Thyroid gland (tissue), 4 donors: ENCODE measurements around the gene MTMR12. TPM values are rescaled to one million over a fixed set of nuclear protein-coding genes. Genes with fewer than 3 reads are reported as not detected.

ENCODE experiments used
- DNase-seq, 2 donors: peaks; one replicate each; pipeline ENCODE4 v3.0.0-alpha.2; 2019
- H3K27ac ChIP-seq, 3 donors: fragments of 200-600 bp; sonication (generic); 1 replicate in 2 of 3; 2 replicates in 1 of 3; pipeline ENCODE4 v1.5.1; 2016 to 2019; ENCODE audit warnings: mild to moderate bottlenecking in 1 of 3, moderate library complexity in 1 of 3
- H3K27me3 ChIP-seq: fragments of 200-600 bp; sonication (generic); one replicate; pipeline ENCODE4 v1.5.1; 2019
- H3K36me3 ChIP-seq, 2 donors: fragments of 200-600 bp; sonication (generic); one replicate each; pipeline ENCODE4 v1.5.1; 2016 to 2019
- H3K4me1 ChIP-seq, 2 donors: fragments of 200-600 bp; sonication (generic); one replicate each; pipeline ENCODE4 v1.5.1; 2017 to 2019
- H3K4me3 ChIP-seq, 3 donors: fragments of 200-600 bp; sonication (generic); replicated peaks in 1 of 3; 1 replicate in 2 of 3; 2 replicates in 1 of 3; pipeline ENCODE4 v1.5.1; 2016; ENCODE audit warnings: mild to moderate bottlenecking in 1 of 3
- H3K9me3 ChIP-seq: fragments of 200-600 bp; sonication (generic); one replicate; pipeline ENCODE4 v1.5.1; 2017
- POLR2A ChIP-seq, 2 donors: fragments of 450-650 bp; IDR thresholded peaks; one replicate each; pipeline ENCODE4 v1.6.1; 2017; ENCODE audit warnings: antibody characterized with exemption in 2 of 2, mild to moderate bottlenecking in 2 of 2, moderate library complexity in 1 of 2
- WGBS, 2 donors: methylation state at CpG; one replicate each; pipeline ENCODE4 v1.1.5; 2017; 5-methylcytosine and 5-hydroxymethylcytosine counted together
- intact Hi-C: fragments of 100-400 bp; cut with DNase I; formaldehyde crosslinking; loops from one replicate; pipeline ENCODE4 v1.15.1; 2023
- small RNA-seq: library from RNA; depleted of rRNA; stranded (forward); fragments of <200 nt; gene quantifications from one replicate; pipeline ENCODE3, GENCODE V24; 2016
- total RNA-seq, 4 donors: library from RNA; depleted of rRNA; stranded (reverse); fragments of >200 nt; gene quantifications; one replicate each; pipeline ENCODE4 v1.2.3, GENCODE V29; 2016
- TF ChIP-seq, protein P1 (sequence below), 6 experiments: fragments of 200-600 bp in 3 of 6; fragments of 450-650 bp in 3 of 6; sonication (generic) in 3 of 6; IDR thresholded peaks; one replicate each; pipeline ENCODE4 v1.5.1; 2016 to 2019; ENCODE audit warnings: antibody characterized with exemption in 6 of 6, mild to moderate bottlenecking in 2 of 6, inconsistent platforms in 1 of 6, moderate library complexity in 1 of 6

The MTMR12 gene
- total RNA-seq, 4 donors from 2014 or later, result 28.9 to 45.3 (median 37.3) TPM

DNA sequence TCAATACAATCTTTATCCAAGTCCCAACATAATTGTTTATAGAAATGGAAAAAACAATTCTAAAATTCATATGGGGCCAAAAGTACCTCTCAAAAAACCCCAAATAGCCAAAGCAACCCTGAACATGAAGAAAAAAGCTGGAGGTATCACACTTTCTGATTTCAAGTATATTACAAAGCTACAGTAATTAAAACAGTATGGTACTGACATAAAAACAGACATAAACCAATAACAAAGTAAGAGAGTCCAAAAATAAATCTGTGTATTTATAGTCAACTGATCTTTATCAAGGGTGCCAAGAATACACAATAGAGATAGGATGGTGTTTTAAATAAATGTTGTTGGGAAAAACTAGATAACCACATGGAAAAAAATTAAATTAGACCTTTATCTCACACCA lies 125.1 kb downstream of the MTMR12 start:
- Histone ChIP-seq H3K4me1 (no peaks in the 10 kb centered on the region), H3K36me3 (no peaks in the 10 kb centered on the region), H3K4me3 (no peak overlapping the region), H3K27me3 (no peaks in the 10 kb centered on the region), H3K27ac (no peak overlapping the region), H3K9me3 (no peaks in the 10 kb centered on the region)
- DNase-seq, result no peak
- intact Hi-C loops, result no loop called here
- TF ChIP-seq, protein P1, sequence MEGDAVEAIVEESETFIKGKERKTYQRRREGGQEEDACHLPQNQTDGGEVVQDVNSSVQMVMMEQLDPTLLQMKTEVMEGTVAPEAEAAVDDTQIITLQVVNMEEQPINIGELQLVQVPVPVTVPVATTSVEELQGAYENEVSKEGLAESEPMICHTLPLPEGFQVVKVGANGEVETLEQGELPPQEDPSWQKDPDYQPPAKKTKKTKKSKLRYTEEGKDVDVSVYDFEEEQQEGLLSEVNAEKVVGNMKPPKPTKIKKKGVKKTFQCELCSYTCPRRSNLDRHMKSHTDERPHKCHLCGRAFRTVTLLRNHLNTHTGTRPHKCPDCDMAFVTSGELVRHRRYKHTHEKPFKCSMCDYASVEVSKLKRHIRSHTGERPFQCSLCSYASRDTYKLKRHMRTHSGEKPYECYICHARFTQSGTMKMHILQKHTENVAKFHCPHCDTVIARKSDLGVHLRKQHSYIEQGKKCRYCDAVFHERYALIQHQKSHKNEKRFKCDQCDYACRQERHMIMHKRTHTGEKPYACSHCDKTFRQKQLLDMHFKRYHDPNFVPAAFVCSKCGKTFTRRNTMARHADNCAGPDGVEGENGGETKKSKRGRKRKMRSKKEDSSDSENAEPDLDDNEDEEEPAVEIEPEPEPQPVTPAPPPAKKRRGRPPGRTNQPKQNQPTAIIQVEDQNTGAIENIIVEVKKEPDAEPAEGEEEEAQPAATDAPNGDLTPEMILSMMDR (IDR thresholded peaks at IDR 0.05), result no peak
- TF ChIP-seq POLR2A (IDR thresholded peaks at IDR 0.05), result no peak

DNA sequence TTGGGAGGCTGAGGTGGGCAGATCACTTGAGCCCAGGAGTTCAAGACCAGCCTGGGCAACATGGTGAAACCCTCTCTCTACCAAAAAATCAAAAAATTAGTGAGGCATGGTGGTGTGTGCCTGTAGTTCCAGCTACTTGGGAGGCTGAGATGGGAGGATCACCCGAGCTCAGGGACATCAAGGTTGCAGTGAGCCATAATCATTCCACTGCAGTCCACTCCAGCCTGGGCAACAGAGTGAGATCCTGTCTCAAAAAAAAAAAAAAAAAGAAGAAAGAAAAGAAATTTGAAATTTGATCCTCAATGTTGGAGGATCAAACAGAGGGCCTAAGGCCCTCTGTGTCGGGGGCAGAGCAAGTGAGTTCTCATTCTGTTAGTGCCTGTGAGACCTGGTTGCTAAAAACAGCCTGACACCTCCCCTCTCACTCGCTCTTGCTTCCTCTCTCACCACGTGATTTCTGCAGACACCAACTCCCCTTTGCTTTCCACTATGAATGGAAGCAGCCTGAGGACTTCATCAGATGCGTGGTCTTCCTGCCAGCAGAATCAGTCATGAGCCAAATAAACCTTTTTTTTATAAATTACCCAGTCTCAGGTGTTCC lies 130.2 kb downstream of the MTMR12 start:
- intact Hi-C loops, result no loop called here

More for the DNA sequence above, 130.2 kb downstream of the MTMR12 start:
- WGBS, 2 donors, result 79% methylated on average over 5 of the region's 5 CpGs
- H3K4me1 ChIP-seq, result no peaks in the 10 kb centered on the region
- no peak overlapping the region for H3K4me3 ChIP-seq
- H3K27ac ChIP-seq, result no peak overlapping the region
- no peaks in the 10 kb centered on the region for H3K36me3 ChIP-seq
- no peak for TF ChIP-seq POLR2A (IDR thresholded peaks at IDR 0.05)
- TF ChIP-seq, protein P1 (IDR thresholded peaks at IDR 0.05), result no peak
- no peaks in the 10 kb centered on the region for H3K27me3 ChIP-seq
- DNase-seq, result no peak
- no peaks in the 10 kb centered on the region for H3K9me3 ChIP-seq

Small RNA genes lying within 50 kb of the gene (small RNA-seq; reads per million reads assigned to genes)
- gene RNU6-1079P (not detected), gene RNU6-378P (not detected)

Other genes starting within 250 kb of the MTMR12 start
- gene GOLPH3, start 138.6 kb downstream of the MTMR12 start, total RNA-seq, result 100 to 1,000 TPM; 105 to 138 (median 125) TPM
- 100 to 1,000 TPM in 1 of 4 donors, 10 to 100 TPM in 3; 85.1 to 109 (median 92.2) TPM for gene ZFR, start 131.8 kb upstream of the MTMR12 start, total RNA-seq